Measurements from ENCODE around the gene PLA2G5. TPM values are rescaled to one million over a fixed set of nuclear protein-coding genes. Genes with fewer than 3 reads are reported as not detected.

Gene PLA2G5
- total RNA-seq, 2 donors from 2014 or later: not detected

DNA sequence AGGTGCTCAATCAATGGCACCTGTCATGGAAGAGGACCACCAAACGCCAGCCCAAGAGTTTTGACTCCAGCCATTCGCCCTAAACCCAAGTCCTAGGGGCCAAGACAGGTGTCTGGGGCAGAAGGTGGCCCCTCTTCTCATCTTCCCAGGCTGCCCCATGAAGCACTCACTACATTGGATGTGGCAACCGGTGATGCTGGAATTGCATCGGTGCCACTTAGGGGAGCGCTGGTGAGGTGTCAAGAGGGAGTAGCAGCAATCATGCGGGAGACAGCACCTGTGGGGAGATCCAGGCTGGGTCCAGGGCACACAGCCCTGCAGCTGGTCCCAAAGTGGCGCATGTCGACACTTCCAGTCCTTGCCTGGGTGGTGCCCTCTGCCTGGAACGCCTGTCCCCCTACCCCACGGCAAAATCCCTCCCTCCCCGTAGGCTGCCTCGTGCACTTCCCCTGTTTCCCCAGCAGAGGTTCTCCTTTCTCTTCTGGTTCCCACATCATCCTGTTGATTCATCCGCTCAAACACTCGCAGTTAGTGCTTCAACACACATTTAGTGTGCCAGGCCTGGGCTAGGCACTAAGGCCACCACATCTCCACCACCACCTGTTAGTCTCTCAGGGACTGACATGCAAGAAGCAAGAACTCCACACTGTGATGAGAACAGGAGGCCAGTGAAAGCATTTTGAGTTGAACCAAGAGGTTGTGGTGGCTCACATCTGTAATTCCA is 30.8 kb downstream of the PLA2G5 start:
- no peaks in the 10 kb centered on the region for H3K4me1 Mint-ChIP-seq
- no peaks in the 10 kb centered on the region for H3K27me3 ChIP-seq (ENCODE audit: control insufficient read depth, insufficient read depth, low read length, poor library complexity, severe bottlenecking)
- no peaks in the 10 kb centered on the region for H3K27me3 Mint-ChIP-seq (ENCODE audit: insufficient read depth)

GRCh38 chr1:20102875-20103274 is 32.9 kb downstream of the PLA2G5 start:
- Mint-ChIP-seq H3K36me3 (ENCODE audit: low read depth) (no peaks in the 10 kb centered on the region), H3K27me3 (ENCODE audit: insufficient read depth) (no peaks in the 10 kb centered on the region), H3K4me3 (no peak overlapping the region), H3K27ac (no peak overlapping the region), H3K4me1 (no peaks in the 10 kb centered on the region), H3K9me3 (peaks cover 8% of the 10 kb centered on the region)
- TF ChIP-seq CTCF (conservative IDR thresholded peaks at IDR 0.05): no peak
- Histone ChIP-seq H3K27ac (ENCODE audit: low read depth, low read length) (no peak overlapping the region), H3K9ac (ENCODE audit: extremely low read depth, low read length, poor library complexity, severe bottlenecking) (no peak overlapping the region), H3K9me3 (ENCODE audit: control insufficient read depth, low read length) (no peaks in the 10 kb centered on the region), H3K4me3 (ENCODE audit: low read length) (no peak overlapping the region), H3K36me3 (ENCODE audit: control insufficient read depth, insufficient read depth, low read length) (no peaks in the 10 kb centered on the region), H3K27me3 (ENCODE audit: control insufficient read depth, insufficient read depth, low read length, poor library complexity, severe bottlenecking) (no peaks in the 10 kb centered on the region), H3K4me1 (ENCODE audit: control insufficient read depth, insufficient read depth, low read length) (no peaks in the 10 kb centered on the region)
- no peak for DNase-seq
- 93 to 100% methylated on average over 1 of the region's 1 CpG for WGBS, 2 experiments (ENCODE audit: insufficient coverage in 1 of 2, insufficient read length in 1 of 2)

More for the DNA sequence above, 30.8 kb downstream of the PLA2G5 start:
- no peak overlapping the region for H3K27ac ChIP-seq (ENCODE audit: low read depth, low read length)
- no peak overlapping the region for H3K9ac ChIP-seq (ENCODE audit: extremely low read depth, low read length, poor library complexity, severe bottlenecking)
- peaks cover 17% of the 10 kb centered on the region for H3K9me3 ChIP-seq (ENCODE audit: control insufficient read depth, low read length)
- H3K4me1 ChIP-seq (ENCODE audit: control insufficient read depth, insufficient read depth, low read length): no peaks in the 10 kb centered on the region
- Mint-ChIP-seq H3K4me3 (no peak overlapping the region), H3K27ac (no peak overlapping the region), H3K36me3 (ENCODE audit: low read depth) (peaks cover 3% of the 10 kb centered on the region), H3K9me3 (peaks cover 27% of the 10 kb centered on the region)
- H3K4me3 ChIP-seq (ENCODE audit: low read length): no peak overlapping the region
- DNase-seq: peak; percentile 87
- H3K36me3 ChIP-seq (ENCODE audit: control insufficient read depth, insufficient read depth, low read length): no peaks in the 10 kb centered on the region
- peak; percentile 87 for TF ChIP-seq CTCF (conservative IDR thresholded peaks at IDR 0.05)
- 54 to 59% methylated on average over 10 to 14 of the region's 14 CpGs for WGBS, 2 experiments (ENCODE audit: insufficient coverage in 1 of 2, insufficient read length in 1 of 2)

GRCh38 chr1:20105856-20106255 is 35.9 kb downstream of the PLA2G5 start:
- H3K9ac ChIP-seq (ENCODE audit: extremely low read depth, low read length, poor library complexity, severe bottlenecking): no peak overlapping the region
- H3K4me1 ChIP-seq (ENCODE audit: control insufficient read depth, insufficient read depth, low read length): no peaks in the 10 kb centered on the region
- no peaks in the 10 kb centered on the region for H3K9me3 ChIP-seq (ENCODE audit: control insufficient read depth, low read length)
- WGBS, 2 experiments (ENCODE audit: insufficient coverage in 1 of 2, insufficient read length in 1 of 2): 75 to 76% methylated on average over 1 of the region's 1 CpG
- no peaks in the 10 kb centered on the region for H3K27me3 ChIP-seq (ENCODE audit: control insufficient read depth, insufficient read depth, low read length, poor library complexity, severe bottlenecking)
- H3K9me3 Mint-ChIP-seq: peaks cover 2% of the 10 kb centered on the region
- no peaks in the 10 kb centered on the region for H3K4me1 Mint-ChIP-seq
- no peak for TF ChIP-seq CTCF (conservative IDR thresholded peaks at IDR 0.05)
- no peaks in the 10 kb centered on the region for H3K27me3 Mint-ChIP-seq (ENCODE audit: insufficient read depth)
- H3K27ac ChIP-seq (ENCODE audit: low read depth, low read length): no peak overlapping the region
- DNase-seq: no peak
- no peak overlapping the region for H3K4me3 ChIP-seq (ENCODE audit: low read length)
- no peaks in the 10 kb centered on the region for H3K36me3 Mint-ChIP-seq (ENCODE audit: low read depth)
- H3K4me3 Mint-ChIP-seq: no peak overlapping the region
- H3K27ac Mint-ChIP-seq: no peak overlapping the region
- H3K36me3 ChIP-seq (ENCODE audit: control insufficient read depth, insufficient read depth, low read length): no peaks in the 10 kb centered on the region

All from endodermal cell (in vitro differentiated cells).